ENCODE measurements around the gene TRAF1. TPM values are rescaled to one million over a fixed set of nuclear protein-coding genes. Genes with fewer than 3 reads are reported as not detected.

Gene TRAF1
- total RNA-seq, 5 donors from 2014 or later (not counting 1 experiment from before 2014, with no cell fraction given): 67.6 to 170 (median 157) TPM

- WGBS (ENCODE audit: insufficient coverage): 83% methylated on average over 1 of the region's 8 CpGs
- H3K9me3 ChIP-seq: no peaks in the 10 kb centered on the region
- H3K27me3 ChIP-seq (replicated peaks in 1 of 2; ENCODE audit: control insufficient read depth in 2 of 2, extremely low read depth in 1 of 2, insufficient read depth in 2 of 2, low read length in 1 of 2): no peaks in the 10 kb centered on the region
- POLR2A ChIA-PET: interaction anchor here in 1 of 2 donors (0.5 kb wide), 1 partner anchor 67 kb away, joined by 7 read pairs; no protein-coding TSS in a partner anchor
- no peaks in the 10 kb centered on the region for H3K4me1 ChIP-seq (ENCODE audit: control insufficient read depth in 1 of 2, extremely low read depth in 1 of 2, insufficient read depth in 2 of 2, low read length in 2 of 2)
- Mint-ChIP-seq H3K27me3 (no peaks in the 10 kb centered on the region), H3K27ac (no peak overlapping the region), H3K4me1 (no peaks in the 10 kb centered on the region), H3K36me3 (no peaks in the 10 kb centered on the region), H3K4me3 (no peak overlapping the region), H3K9me3 (no peaks in the 10 kb centered on the region)
- no peak overlapping the region for H3K27ac ChIP-seq (ENCODE audit: low read length)
- ATAC-seq (replicated peaks in 1 of 4) (no peak), DNase-seq (no peak)
- no peaks in the 10 kb centered on the region for H3K36me3 ChIP-seq (ENCODE audit: control insufficient read depth in 2 of 2, extremely low read depth in 1 of 2, insufficient read depth in 1 of 2, low read length in 1 of 2)
- no peak overlapping the region for H3K4me3 ChIP-seq (ENCODE audit: control insufficient read depth in 1 of 2, extremely low read depth in 1 of 2, low read length in 1 of 2)
- CTCF ChIA-PET: interaction anchor here in 1 of 2 donors (0.6 kb wide), 1 partner anchor 8 kb away, joined by 3 read pairs; no protein-coding TSS in a partner anchor
Measured at GRCh38 chr9:120950421-120951388, 24.1 kb upstream of the TRAF1 start.

- Mint-ChIP-seq H3K4me3 (no peak overlapping the region), H3K36me3 (no peaks in the 10 kb centered on the region), H3K27ac (no peak overlapping the region), H3K27me3 (no peaks in the 10 kb centered on the region), H3K4me1 (no peaks in the 10 kb centered on the region), H3K9me3 (no peaks in the 10 kb centered on the region)
- ChIA-PET CTCF (no interaction called here), POLR2A (interaction anchor here in 1 of 2 donors (0.7 kb wide), 1 partner anchor 8 kb away, joined by 3 read pairs; no protein-coding TSS in a partner anchor)
- ATAC-seq (replicated peaks in 1 of 4) (no peak), DNase-seq (no peak)
- Histone ChIP-seq H3K4me1 (ENCODE audit: control insufficient read depth in 1 of 2, extremely low read depth in 1 of 2, insufficient read depth in 2 of 2, low read length in 2 of 2) (no peaks in the 10 kb centered on the region), H3K36me3 (ENCODE audit: control insufficient read depth in 2 of 2, extremely low read depth in 1 of 2, insufficient read depth in 1 of 2, low read length in 1 of 2) (no peaks in the 10 kb centered on the region), H3K27ac (ENCODE audit: low read length) (no peak overlapping the region), H3K4me3 (ENCODE audit: control insufficient read depth in 1 of 2, extremely low read depth in 1 of 2, low read length in 1 of 2) (no peak overlapping the region), H3K9me3 (no peaks in the 10 kb centered on the region), H3K27me3 (replicated peaks in 1 of 2; ENCODE audit: control insufficient read depth in 2 of 2, extremely low read depth in 1 of 2, insufficient read depth in 2 of 2, low read length in 1 of 2) (no peaks in the 10 kb centered on the region)
- no CpG with 5 or more reads among the region's 2 CpGs for WGBS (ENCODE audit: insufficient coverage)
Measured at GRCh38 chr9:120949290-120949689, 22.7 kb upstream of the TRAF1 start.

GRCh38 chr9:120948824-120949223 is 22.2 kb upstream of the TRAF1 start:
- H3K36me3 Mint-ChIP-seq: no peaks in the 10 kb centered on the region
- no peaks in the 10 kb centered on the region for H3K27me3 ChIP-seq (replicated peaks in 1 of 2; ENCODE audit: control insufficient read depth in 2 of 2, extremely low read depth in 1 of 2, insufficient read depth in 2 of 2, low read length in 1 of 2)
- no peaks in the 10 kb centered on the region for H3K4me1 Mint-ChIP-seq
- ChIA-PET CTCF (no interaction called here), POLR2A (no interaction called here)
- DNase-seq (no peak), ATAC-seq (replicated peaks in 1 of 4) (no peak)
- no peak overlapping the region for H3K27ac ChIP-seq (ENCODE audit: low read length)
- no peaks in the 10 kb centered on the region for H3K4me1 ChIP-seq (ENCODE audit: control insufficient read depth in 1 of 2, extremely low read depth in 1 of 2, insufficient read depth in 2 of 2, low read length in 2 of 2)
- no peak overlapping the region for H3K4me3 ChIP-seq (ENCODE audit: control insufficient read depth in 1 of 2, extremely low read depth in 1 of 2, low read length in 1 of 2)
- WGBS (ENCODE audit: insufficient coverage): 100% methylated on average over 1 of the region's 1 CpG
- no peaks in the 10 kb centered on the region for H3K36me3 ChIP-seq (ENCODE audit: control insufficient read depth in 2 of 2, extremely low read depth in 1 of 2, insufficient read depth in 1 of 2, low read length in 1 of 2)
- no peaks in the 10 kb centered on the region for H3K9me3 Mint-ChIP-seq
- H3K9me3 ChIP-seq: no peaks in the 10 kb centered on the region
- no peaks in the 10 kb centered on the region for H3K27me3 Mint-ChIP-seq
- H3K27ac Mint-ChIP-seq: no peak overlapping the region
- H3K4me3 Mint-ChIP-seq: no peak overlapping the region

GRCh38 chr9:120947222-120947621 is 20.6 kb upstream of the TRAF1 start:
- Histone ChIP-seq H3K27ac (ENCODE audit: low read length) (no peak overlapping the region), H3K27me3 (replicated peaks in 1 of 2; ENCODE audit: control insufficient read depth in 2 of 2, extremely low read depth in 1 of 2, insufficient read depth in 2 of 2, low read length in 1 of 2) (no peaks in the 10 kb centered on the region), H3K4me3 (ENCODE audit: control insufficient read depth in 1 of 2, extremely low read depth in 1 of 2, low read length in 1 of 2) (no peak overlapping the region), H3K36me3 (ENCODE audit: control insufficient read depth in 2 of 2, extremely low read depth in 1 of 2, insufficient read depth in 1 of 2, low read length in 1 of 2) (no peaks in the 10 kb centered on the region), H3K4me1 (ENCODE audit: control insufficient read depth in 1 of 2, extremely low read depth in 1 of 2, insufficient read depth in 2 of 2, low read length in 2 of 2) (no peaks in the 10 kb centered on the region), H3K9me3 (no peaks in the 10 kb centered on the region)
- H3K9me3 Mint-ChIP-seq: no peaks in the 10 kb centered on the region
- no peak for DNase-seq
- H3K4me3 Mint-ChIP-seq: no peak overlapping the region
- POLR2A ChIA-PET: interaction anchor here in 1 of 2 donors (0.7 kb wide), 1 partner anchor 19 kb away, joined by 4 read pairs; no protein-coding TSS in a partner anchor
- no peaks in the 10 kb centered on the region for H3K36me3 Mint-ChIP-seq
- no peak overlapping the region for H3K27ac Mint-ChIP-seq
- CTCF ChIA-PET: no interaction called here
- no peaks in the 10 kb centered on the region for H3K4me1 Mint-ChIP-seq
- 100% methylated on average over 2 of the region's 2 CpGs for WGBS (ENCODE audit: insufficient coverage)
- ATAC-seq (replicated peaks in 1 of 4): no peak
- H3K27me3 Mint-ChIP-seq: no peaks in the 10 kb centered on the region

- Mint-ChIP-seq H3K27ac (no peak overlapping the region), H3K9me3 (no peaks in the 10 kb centered on the region)
- CTCF ChIA-PET: no interaction called here
Measured at GRCh38 chr9:120946259-120946658, 19.7 kb upstream of the TRAF1 start.

GRCh38 chr9:120944948-120945347 is 18.4 kb upstream of the TRAF1 start:
- no peaks in the 10 kb centered on the region for H3K4me1 Mint-ChIP-seq
- ChIA-PET POLR2A (no interaction called here), CTCF (no interaction called here)
- no peak overlapping the region for H3K27ac ChIP-seq (ENCODE audit: low read length)
- DNase-seq (no peak), ATAC-seq (replicated peaks in 1 of 4) (no peak)
- no peak overlapping the region for H3K4me3 Mint-ChIP-seq
- no peaks in the 10 kb centered on the region for H3K9me3 Mint-ChIP-seq
- H3K4me1 ChIP-seq (ENCODE audit: control insufficient read depth in 1 of 2, extremely low read depth in 1 of 2, insufficient read depth in 2 of 2, low read length in 2 of 2): no peaks in the 10 kb centered on the region
- H3K27me3 ChIP-seq (replicated peaks in 1 of 2; ENCODE audit: control insufficient read depth in 2 of 2, extremely low read depth in 1 of 2, insufficient read depth in 2 of 2, low read length in 1 of 2): no peaks in the 10 kb centered on the region
- no peaks in the 10 kb centered on the region for H3K9me3 ChIP-seq
- no peaks in the 10 kb centered on the region for H3K36me3 ChIP-seq (ENCODE audit: control insufficient read depth in 2 of 2, extremely low read depth in 1 of 2, insufficient read depth in 1 of 2, low read length in 1 of 2)
- no peaks in the 10 kb centered on the region for H3K27me3 Mint-ChIP-seq
- no peaks in the 10 kb centered on the region for H3K36me3 Mint-ChIP-seq
- H3K4me3 ChIP-seq (ENCODE audit: control insufficient read depth in 1 of 2, extremely low read depth in 1 of 2, low read length in 1 of 2): no peak overlapping the region
- WGBS (ENCODE audit: insufficient coverage): 96% methylated on average over 2 of the region's 3 CpGs
- H3K27ac Mint-ChIP-seq: no peak overlapping the region

More at GRCh38 chr9:120946259-120946658, 19.7 kb upstream of the TRAF1 start:
- DNase-seq (no peak), ATAC-seq (replicated peaks in 1 of 4) (no peak)
- H3K9me3 ChIP-seq: no peaks in the 10 kb centered on the region
- no peaks in the 10 kb centered on the region for H3K36me3 Mint-ChIP-seq
- no peaks in the 10 kb centered on the region for H3K4me1 ChIP-seq (ENCODE audit: control insufficient read depth in 1 of 2, extremely low read depth in 1 of 2, insufficient read depth in 2 of 2, low read length in 2 of 2)
- H3K27ac ChIP-seq (ENCODE audit: low read length): no peak overlapping the region
- POLR2A ChIA-PET: no interaction called here
- no peaks in the 10 kb centered on the region for H3K27me3 Mint-ChIP-seq
- WGBS (ENCODE audit: insufficient coverage): no CpG with 5 or more reads among the region's 3 CpGs
- no peak overlapping the region for H3K4me3 ChIP-seq (ENCODE audit: control insufficient read depth in 1 of 2, extremely low read depth in 1 of 2, low read length in 1 of 2)
- no peaks in the 10 kb centered on the region for H3K36me3 ChIP-seq (ENCODE audit: control insufficient read depth in 2 of 2, extremely low read depth in 1 of 2, insufficient read depth in 1 of 2, low read length in 1 of 2)
- H3K27me3 ChIP-seq (replicated peaks in 1 of 2; ENCODE audit: control insufficient read depth in 2 of 2, extremely low read depth in 1 of 2, insufficient read depth in 2 of 2, low read length in 1 of 2): no peaks in the 10 kb centered on the region
- H3K4me3 Mint-ChIP-seq: no peak overlapping the region
- H3K4me1 Mint-ChIP-seq: no peaks in the 10 kb centered on the region
